CD4-positive, alpha-beta memory T cell (primary cell): Measurements from ENCODE around the gene ASH1L. TPM values are rescaled to one million over a fixed set of nuclear protein-coding genes. Genes with fewer than 3 reads are reported as not detected.
"Not testable (repeated sequence)": the region's sequence is repeated elsewhere in the genome, so short reads cannot be mapped to it uniquely, and the experiment has no call there.

Source experiments
- CTCF ChIA-PET: fragments of 350-600 bp; sonication (Branson Sonifier 250); formaldehyde crosslinking; loops from one replicate; lab custom pipeline; 2021; ENCODE audit warnings: inconsistent platforms; ENCODE audit not compliant: partially characterized antibody; lab: Charles Lee
- POLR2A ChIA-PET: fragments of 350-600 bp; sonication (Branson Sonifier 250); formaldehyde crosslinking; loops from one replicate; lab custom pipeline; 2021; ENCODE audit not compliant: partially characterized antibody; lab: Charles Lee
- DNase-seq, 5 donors: peaks; one replicate each; pipeline versions ENCODE4 v3.0.0 to v3.0.0-alpha.2; 2020 to 2022; ENCODE audit warnings: mixed read lengths in 1 of 5
- H3K27ac ChIP-seq: one replicate; pipeline ENCODE4 v1.7.0; 2013; ENCODE audit warnings: low read depth, low read length
- H3K27me3 ChIP-seq: 2 replicates; pipeline ENCODE4 v1.7.0; 2013; ENCODE audit warnings: mild to moderate bottlenecking, low read length, moderate library complexity; ENCODE audit not compliant: insufficient read depth
- H3K36me3 ChIP-seq: 2 replicates; pipeline ENCODE4 v1.7.0; 2013; ENCODE audit warnings: mild to moderate bottlenecking, low read length, moderate library complexity; ENCODE audit not compliant: insufficient read depth
- H3K4me1 ChIP-seq: 2 replicates; pipeline ENCODE4 v1.7.0; 2013; ENCODE audit warnings: mild to moderate bottlenecking, low read length, moderate library complexity; ENCODE audit not compliant: insufficient read depth
- H3K4me3 ChIP-seq, 2 donors: one replicate each; pipeline ENCODE4 v1.7.0; 2013; ENCODE audit warnings: low read length in 2 of 2, mild to moderate bottlenecking in 1 of 2
- H3K9me3 ChIP-seq, 2 donors: one replicate each; pipeline ENCODE4 v1.7.0; 2013; ENCODE audit warnings: low read length in 2 of 2, control low read depth in 1 of 2; ENCODE audit not compliant: control insufficient read depth in 1 of 2
- H3K27ac Mint-ChIP-seq, 7 donors: one replicate each; pipeline ENCODE4 v1.8.0; 2020 to 2021; ENCODE audit warnings: mixed read lengths in 7 of 7, mild to moderate bottlenecking in 6 of 7, inconsistent platforms in 3 of 7, moderate library complexity in 3 of 7
- H3K27me3 Mint-ChIP-seq, 2 donors: one replicate each; pipeline ENCODE4 v1.8.0; 2020 to 2021; ENCODE audit warnings: mixed read lengths in 2 of 2
- H3K36me3 Mint-ChIP-seq, 2 donors: one replicate each; pipeline ENCODE4 v1.8.0; 2020 to 2021; ENCODE audit warnings: mixed read lengths in 2 of 2, inconsistent platforms in 1 of 2, mild to moderate bottlenecking in 1 of 2
- H3K4me1 Mint-ChIP-seq, 4 donors: one replicate each; pipeline ENCODE4 v1.8.0; 2020 to 2021; ENCODE audit warnings: mixed read lengths in 4 of 4, mild to moderate bottlenecking in 1 of 4
- H3K4me3 Mint-ChIP-seq, 8 donors: one replicate each; pipeline ENCODE4 v1.8.0; 2020 to 2021; ENCODE audit warnings: mixed read lengths in 8 of 8, mild to moderate bottlenecking in 7 of 8, moderate library complexity in 6 of 8, inconsistent platforms in 3 of 8
- H3K9me3 Mint-ChIP-seq, 8 donors: one replicate each; pipeline ENCODE4 v1.8.0; 2020 to 2021; ENCODE audit warnings: mixed read lengths in 8 of 8, mild to moderate bottlenecking in 5 of 8, inconsistent platforms in 3 of 8, moderate library complexity in 1 of 8
- intact Hi-C: fragments of 100-400 bp; cut with micrococcal nuclease; formaldehyde crosslinking; loops from one replicate; pipeline ENCODE4 v1.15.1; 2023
- microRNA-seq: library from miRNA; unstranded; fragments of <30 nt; microRNA quantifications from one replicate; pipeline ENCODE4 v1.2.0, GENCODE V29; 2021; ENCODE audit warnings: borderline replicate concordance, borderline number of aligned reads, borderline microRNAs expressed, mixed read lengths
- polyA plus RNA-seq, 2 donors: library from polyadenylated mRNA; unstranded; fragments of 300-500 nt; fragmentation: Illumina TruSeq; gene quantifications; one replicate each; pipeline ENCODE4 v1.2.3, GENCODE V29; 2021
- total RNA-seq, 2 experiments: library from RNA; stranded (reverse); gene quantifications; one replicate each; pipeline ENCODE4 v1.2.3, GENCODE V29; 2021

Gene ASH1L
- total and polyA plus RNA-seq, 4 experiments from 2014 or later, result 7.6 to 107 (median 70.4) TPM

DNA sequence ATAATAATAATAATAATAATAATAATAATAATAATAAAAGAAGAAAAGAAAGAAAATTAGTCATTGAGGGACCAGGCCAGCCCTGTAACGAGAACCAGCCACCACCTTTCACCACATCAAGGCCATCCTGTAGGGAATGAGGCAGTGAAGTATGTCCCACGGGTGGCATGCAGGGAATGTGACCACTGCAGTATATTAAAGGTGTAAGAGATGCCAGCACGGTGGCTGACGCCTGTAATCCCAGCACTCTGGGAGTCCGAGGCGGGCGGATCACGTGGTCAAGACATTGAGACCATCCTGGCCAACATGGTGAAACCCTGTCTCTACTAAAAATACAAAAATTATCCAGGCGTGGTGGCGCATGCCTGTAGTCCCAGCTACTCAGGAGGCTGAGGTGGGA, 271.6 kb downstream of the ASH1L start:
- H3K36me3 ChIP-seq, H3K9me3 Mint-ChIP-seq, H3K4me3 ChIP-seq, DNase-seq, intact Hi-C loops, H3K27me3 ChIP-seq, POLR2A ChIA-PET, H3K9me3 ChIP-seq, H3K4me1 ChIP-seq, H3K27ac ChIP-seq, H3K4me3 Mint-ChIP-seq, H3K36me3 Mint-ChIP-seq, H3K4me1 Mint-ChIP-seq: not testable (repeated sequence)
- Mint-ChIP-seq H3K27me3 (peaks cover 13 to 19% of the 10 kb centered on the region in 2 donors), H3K27ac (peak overlapping the region in 1 of 7 donors; percentile 53)
- CTCF ChIA-PET, result interaction anchor here (1.2 kb wide), 1 partner anchor 40 kb away, joined by 3 read pairs; no protein-coding TSS in a partner anchor

DNA sequence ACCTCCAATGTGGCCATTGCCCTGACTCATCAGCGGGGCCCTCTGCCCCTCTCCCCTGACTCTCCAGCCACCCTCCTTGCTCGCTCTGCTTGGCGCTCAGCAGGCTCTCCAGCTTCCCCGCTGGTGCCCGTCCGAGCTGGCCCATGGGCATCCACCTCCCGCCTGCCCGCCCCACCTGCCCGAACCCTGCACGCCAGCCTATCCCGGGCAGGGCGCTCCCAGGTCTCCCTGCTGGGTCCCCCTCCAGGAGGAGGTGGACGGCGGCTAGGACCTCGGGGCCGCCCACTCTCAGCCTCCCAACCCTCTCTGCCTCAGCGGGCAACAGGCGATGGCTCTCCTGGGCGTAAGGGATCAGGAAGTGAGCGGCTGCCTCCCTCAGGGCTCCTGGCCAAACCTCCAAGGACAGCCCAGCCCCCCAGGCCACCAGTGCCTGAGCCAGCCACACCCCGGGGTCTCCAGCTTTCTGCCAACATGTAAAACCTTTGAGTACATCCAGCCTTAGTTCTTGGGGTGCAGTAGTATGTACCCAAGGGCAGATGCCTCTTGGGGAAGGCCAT, 274.5 kb downstream of the ASH1L start:
- H3K27ac ChIP-seq, result no peak overlapping the region
- no peak overlapping the region for H3K4me3 Mint-ChIP-seq
- no peak for DNase-seq
- no peaks in the 10 kb centered on the region for H3K4me1 Mint-ChIP-seq
- H3K36me3 ChIP-seq, result no peaks in the 10 kb centered on the region
- no peaks in the 10 kb centered on the region for H3K4me1 ChIP-seq
- no peaks in the 10 kb centered on the region for H3K27me3 ChIP-seq
- POLR2A ChIA-PET, result no interaction called here
- intact Hi-C loops, result no loop called here
- H3K9me3 Mint-ChIP-seq, result no peaks in the 10 kb centered on the region
- H3K9me3 ChIP-seq, result no peaks in the 10 kb centered on the region
- peaks cover 0 to 8% of the 10 kb centered on the region in 2 donors for H3K27me3 Mint-ChIP-seq
- no peaks in the 10 kb centered on the region for H3K36me3 Mint-ChIP-seq
- CTCF ChIA-PET, result no interaction called here
- no peak overlapping the region for H3K4me3 ChIP-seq
- H3K27ac Mint-ChIP-seq, result no peak overlapping the region

DNA sequence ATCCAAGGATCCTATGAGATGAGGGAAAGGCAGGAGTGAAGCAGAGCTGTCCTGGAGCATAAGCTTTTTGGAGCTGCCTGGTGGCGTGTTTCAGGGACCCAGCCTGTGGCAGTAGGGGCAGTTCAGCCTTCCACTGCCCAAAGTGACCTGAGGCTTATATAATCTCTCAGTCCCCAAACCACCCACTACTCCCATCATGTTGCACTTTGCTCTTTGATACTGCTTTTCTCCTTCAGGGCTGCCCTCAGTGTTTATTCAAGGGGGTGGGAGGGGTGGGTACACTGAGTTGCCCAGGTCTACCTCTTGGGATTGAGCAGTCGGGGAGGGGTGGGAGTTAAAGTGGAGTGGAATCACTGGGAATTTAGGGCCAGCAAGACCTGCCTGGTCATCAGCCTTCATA, 276.1 kb downstream of the ASH1L start:
- intact Hi-C loops, result no loop called here
- POLR2A ChIA-PET, result no interaction called here
- H3K4me1 ChIP-seq, result no peaks in the 10 kb centered on the region
- no peak for DNase-seq
- H3K36me3 ChIP-seq, result no peaks in the 10 kb centered on the region
- H3K4me3 ChIP-seq, result no peak overlapping the region
- no peaks in the 10 kb centered on the region for H3K9me3 Mint-ChIP-seq
- no peaks in the 10 kb centered on the region for H3K9me3 ChIP-seq
- peaks cover 0 to 6% of the 10 kb centered on the region in 2 donors for H3K27me3 Mint-ChIP-seq
- no peak overlapping the region for H3K27ac ChIP-seq
- H3K27ac Mint-ChIP-seq, result no peak overlapping the region
- no peaks in the 10 kb centered on the region for H3K27me3 ChIP-seq
- CTCF ChIA-PET, result no interaction called here
- H3K4me1 Mint-ChIP-seq, result no peaks in the 10 kb centered on the region
- no peaks in the 10 kb centered on the region for H3K36me3 Mint-ChIP-seq
- peak overlapping the region in 1 of 8 donors; percentile 36 for H3K4me3 Mint-ChIP-seq

DNA sequence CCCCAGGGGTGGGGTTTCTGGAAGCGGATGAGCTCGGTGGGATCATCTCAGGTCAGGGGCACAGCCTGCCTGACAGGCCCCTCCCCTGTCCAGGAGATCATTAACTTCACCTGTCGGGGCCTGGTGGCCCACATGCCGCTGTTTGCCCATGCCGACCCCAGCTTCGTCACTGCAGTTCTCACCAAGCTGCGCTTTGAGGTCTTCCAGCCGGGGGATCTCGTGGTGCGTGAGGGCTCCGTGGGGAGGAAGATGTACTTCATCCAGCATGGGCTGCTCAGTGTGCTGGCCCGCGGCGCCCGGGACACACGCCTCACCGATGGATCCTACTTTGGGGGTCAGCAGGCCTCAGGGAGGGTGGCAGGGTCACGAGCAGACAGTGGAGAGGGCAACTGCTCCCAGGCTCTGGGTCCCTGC, 277.0 kb downstream of the ASH1L start:
- DNase-seq, result no peak
- H3K9me3 Mint-ChIP-seq, result no peaks in the 10 kb centered on the region
- no peaks in the 10 kb centered on the region for H3K4me1 Mint-ChIP-seq
- no peak overlapping the region for H3K4me3 Mint-ChIP-seq
- H3K27me3 ChIP-seq, result no peaks in the 10 kb centered on the region
- H3K4me3 ChIP-seq, result no peak overlapping the region
- intact Hi-C loops, result no loop called here
- peaks cover 0 to 3% of the 10 kb centered on the region in 2 donors for H3K27me3 Mint-ChIP-seq
- H3K27ac Mint-ChIP-seq, result no peak overlapping the region
- no peaks in the 10 kb centered on the region for H3K4me1 ChIP-seq
- H3K36me3 ChIP-seq, result no peaks in the 10 kb centered on the region
- no peak overlapping the region for H3K27ac ChIP-seq
- POLR2A ChIA-PET, result no interaction called here
- CTCF ChIA-PET, result interaction anchor here (1.0 kb wide), 1 partner anchor 34 kb away, joined by 3 read pairs; no protein-coding TSS in a partner anchor
- H3K9me3 ChIP-seq, result no peaks in the 10 kb centered on the region
- no peaks in the 10 kb centered on the region for H3K36me3 Mint-ChIP-seq

Small RNA genes lying within 50 kb of the gene (microRNA-seq; reads per million reads assigned to microRNA genes)
- gene MIR555, result not detected

Other genes with a start within 250 kb of the ASH1L start
- gene RUSC1, start 241.9 kb downstream of the ASH1L start, total RNA-seq, result 10 to 100 TPM; 20.0 to 20.1 TPM
- 10 to 100 TPM in 1 of 2 donors, 1 to 10 TPM in 1; 6.8 to 11.8 TPM for gene RUSC1, start 241.9 kb downstream of the ASH1L start, polyA plus RNA-seq
- gene MSTO1, start 47.4 kb upstream of the ASH1L start, total RNA-seq, result 100 to 1,000 TPM; 125 to 127 TPM
- gene MSTO1, start 47.4 kb upstream of the ASH1L start, polyA plus RNA-seq, result 10 to 100 TPM; 13.3 to 24.5 TPM
- gene YY1AP1, start 126.0 kb upstream of the ASH1L start, total RNA-seq, result 100 to 1,000 TPM in 1 of 2 experiments, 10 to 100 TPM in 1; 97.0 to 102 TPM
- 10 to 100 TPM; 20.6 to 51.7 TPM for gene YY1AP1, start 126.0 kb upstream of the ASH1L start, polyA plus RNA-seq
- gene DAP3, start 126.3 kb upstream of the ASH1L start, total RNA-seq, result 100 to 1,000 TPM; 126 to 136 TPM
- 100 to 1,000 TPM; 102 to 177 TPM for gene DAP3, start 126.3 kb upstream of the ASH1L start, polyA plus RNA-seq